Measurements from ENCODE around the gene TMEM201.

Gene TMEM201

DNA sequence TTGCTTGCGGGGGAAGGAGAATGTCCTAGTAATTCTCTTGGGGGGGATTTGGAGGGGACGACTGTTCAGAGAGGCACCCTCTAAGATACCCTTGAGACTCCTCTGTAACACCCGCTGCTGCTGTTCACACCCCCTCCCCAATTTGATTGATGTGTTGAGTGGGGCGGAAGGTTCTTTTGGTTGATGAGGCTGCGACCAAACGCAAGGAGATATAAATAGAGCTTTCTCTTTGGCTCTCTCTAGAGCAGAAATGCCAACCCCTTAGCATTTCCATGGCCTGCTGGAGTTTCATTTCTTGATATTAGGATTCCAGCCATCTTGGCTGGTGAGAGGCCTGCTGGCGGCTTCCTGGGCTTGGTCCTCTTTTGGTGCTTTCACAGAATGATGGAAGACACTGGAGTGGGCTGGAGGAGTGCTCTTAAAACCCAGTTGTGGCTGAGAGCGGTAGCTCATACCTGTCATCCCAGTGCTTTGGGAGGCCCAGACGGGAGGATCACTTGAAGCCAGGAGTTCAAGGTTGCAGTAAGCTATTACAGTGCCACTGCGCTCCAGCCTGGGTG, 64.9 kb downstream of the TMEM201 start:
- no peak for DNase-seq (ENCODE audit: low read depth in 2 of 2)

DNA sequence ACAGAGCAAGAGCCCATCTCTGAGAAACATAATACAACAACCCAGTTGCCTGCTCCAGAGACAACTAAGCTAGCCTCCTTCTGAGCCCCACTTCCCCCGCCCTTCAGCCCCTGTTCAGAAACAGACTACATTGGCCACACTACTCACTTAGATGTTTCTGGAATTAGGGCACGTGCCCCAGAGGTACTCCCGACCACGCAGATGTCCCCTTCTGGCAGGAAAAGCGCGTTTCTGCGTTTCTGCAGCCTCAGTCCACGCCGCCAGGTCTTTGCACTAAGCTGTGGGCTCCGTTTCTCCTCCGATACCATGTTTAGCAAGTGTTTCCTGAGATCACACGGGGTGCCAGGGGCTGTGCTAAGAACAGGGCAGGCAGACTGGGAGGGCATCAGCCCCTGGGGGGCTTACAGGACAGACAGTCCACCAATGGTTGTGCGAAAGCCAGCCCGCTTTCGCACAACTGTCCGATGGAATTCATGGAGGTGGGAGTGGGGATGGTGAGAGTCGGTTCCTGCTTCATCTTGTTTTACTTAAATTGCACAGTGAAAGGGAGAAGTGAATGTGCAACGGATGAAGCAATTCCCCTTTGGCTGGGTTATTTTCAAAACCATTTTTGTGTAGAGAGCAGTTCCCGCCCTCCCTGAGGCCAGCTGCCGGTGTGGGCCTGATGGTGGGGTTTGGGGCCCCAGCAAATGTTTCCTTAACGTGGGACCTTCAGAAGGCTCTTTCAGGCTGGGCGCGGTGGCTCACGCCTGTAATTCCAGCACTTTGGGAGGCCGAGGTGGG, 65.5 kb downstream of the TMEM201 start:
- no peak for DNase-seq (ENCODE audit: low read depth in 2 of 2)

DNA sequence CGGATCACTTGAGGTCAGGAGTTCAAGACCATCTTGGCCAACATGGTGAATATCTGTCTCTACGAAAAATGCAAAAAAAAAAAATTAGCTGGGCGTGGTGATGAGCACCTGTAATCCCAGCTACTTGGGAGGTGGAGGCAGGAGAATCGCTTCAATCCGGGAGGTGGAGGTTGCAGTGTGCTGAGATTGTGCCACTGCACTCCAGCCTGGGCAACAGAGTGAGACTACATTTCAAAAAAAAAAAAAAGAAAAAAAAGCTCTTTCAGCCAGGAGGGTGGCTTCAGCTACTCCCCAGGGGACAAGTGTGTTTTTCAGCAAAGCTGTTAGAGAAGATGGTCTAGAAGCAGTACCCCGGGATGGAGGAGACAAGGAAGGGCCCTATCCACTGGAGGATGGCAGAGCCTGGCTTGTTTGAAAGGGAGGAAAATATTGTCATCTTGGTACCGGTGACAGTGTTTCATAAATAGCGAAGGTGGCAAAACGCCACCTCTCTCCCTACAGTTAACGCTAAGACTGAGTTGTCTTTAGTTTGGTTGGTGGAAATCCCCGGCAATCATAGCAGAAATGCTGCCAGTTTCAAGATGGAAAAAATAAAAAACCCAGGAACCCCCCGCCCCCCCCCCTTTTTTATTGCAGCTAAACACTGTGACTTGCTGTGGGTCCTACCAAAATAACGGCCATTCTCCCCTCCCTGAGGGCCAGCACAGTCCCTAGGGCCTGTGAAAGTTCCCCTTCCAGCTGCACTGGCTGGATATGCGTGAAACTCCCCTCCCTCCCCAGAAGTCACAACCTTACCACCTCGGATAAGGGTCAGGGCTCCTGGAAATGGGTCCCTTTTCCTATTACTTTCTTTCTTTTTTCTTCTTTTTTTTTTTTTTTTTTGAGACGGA, 66.4 kb downstream of the TMEM201 start:
- no peak for DNase-seq (ENCODE audit: low read depth in 2 of 2)

DNA sequence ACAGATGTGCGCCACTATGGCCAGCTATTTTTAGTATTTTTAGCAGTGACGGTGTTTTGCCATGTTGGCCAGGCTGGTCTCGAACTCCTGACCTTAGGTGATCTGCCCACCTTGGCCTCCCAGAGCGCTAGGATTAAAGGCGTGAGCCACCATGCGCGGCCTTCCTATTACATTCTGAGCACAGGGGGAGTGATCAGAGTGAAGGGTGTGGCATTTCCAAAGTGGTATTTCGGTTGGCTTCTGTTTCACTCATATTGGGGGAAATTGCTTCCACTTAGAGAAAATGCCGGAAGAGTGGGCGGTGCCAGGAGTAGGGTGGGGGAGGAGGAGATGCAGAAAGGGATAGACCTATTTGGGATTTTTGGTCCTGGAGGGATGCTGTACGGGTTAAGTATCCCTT, 67.1 kb downstream of the TMEM201 start:
- DNase-seq (ENCODE audit: low read depth in 2 of 2) = no peak

DNA sequence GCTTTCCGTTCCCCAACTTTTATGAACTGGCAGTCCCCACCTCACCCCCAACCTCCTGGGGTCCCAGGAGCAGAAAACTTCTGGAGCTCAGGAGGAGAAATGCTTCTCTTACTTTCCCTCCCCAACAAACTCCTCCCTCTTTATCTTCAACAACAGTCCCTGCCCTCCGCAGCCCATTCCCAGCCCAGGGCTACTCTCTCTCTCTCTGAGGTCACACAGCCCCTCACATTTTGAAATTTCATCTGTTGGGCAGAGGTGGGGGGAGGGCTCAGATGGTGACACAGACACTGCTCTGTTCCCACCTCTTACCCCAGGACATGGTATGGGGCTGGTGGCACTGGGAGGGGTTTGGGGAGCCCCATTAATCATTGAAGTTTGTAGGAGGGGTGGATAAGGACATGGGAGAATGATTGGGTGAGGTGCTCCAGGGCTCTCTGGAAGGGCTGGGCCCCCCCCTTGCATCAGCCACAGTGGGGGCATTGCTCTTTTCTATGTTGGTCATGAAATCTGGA, 68.9 kb downstream of the TMEM201 start:
- no peak for DNase-seq (ENCODE audit: low read depth in 2 of 2)

DNA sequence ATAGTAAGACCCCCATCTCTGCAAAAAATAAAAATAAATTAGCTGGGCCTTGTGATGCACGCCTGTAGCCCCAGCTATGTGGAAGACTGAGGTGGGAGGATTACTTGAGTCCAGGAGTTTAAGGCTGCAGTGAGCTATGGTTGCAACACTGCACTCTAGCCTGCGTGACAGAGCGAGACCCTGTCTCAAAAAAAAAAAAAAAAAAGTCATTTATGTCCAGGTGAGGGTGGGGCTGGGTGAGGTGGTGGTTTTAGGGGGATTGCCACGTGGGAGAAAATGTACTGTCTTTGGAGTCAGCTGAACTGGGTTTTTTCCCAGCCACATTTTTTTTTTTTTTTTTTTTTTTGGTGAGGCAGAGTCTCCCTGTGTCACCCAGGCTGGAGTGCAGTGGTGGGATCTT, 69.5 kb downstream of the TMEM201 start:
- no peak for DNase-seq (ENCODE audit: low read depth in 2 of 2)

DNA sequence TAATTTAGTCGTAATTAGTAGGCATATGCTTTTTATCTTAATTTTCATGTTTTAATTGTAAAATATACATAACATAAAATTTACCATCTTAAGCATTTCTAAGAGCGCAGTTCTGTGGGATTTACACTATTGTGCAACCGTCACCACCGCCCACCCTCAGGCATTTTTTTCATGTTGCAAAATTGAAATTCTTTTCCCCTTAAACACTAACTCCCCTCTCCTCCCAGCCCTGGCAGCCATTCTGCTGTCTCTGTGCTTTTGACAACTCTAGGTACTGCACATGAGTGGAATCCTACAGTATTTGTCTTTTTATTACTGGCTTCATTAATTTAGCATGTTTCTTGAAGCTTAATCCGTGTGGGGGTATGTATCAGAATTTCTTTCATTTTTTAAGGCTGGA, 70.6 kb downstream of the TMEM201 start:
- no peak for DNase-seq (ENCODE audit: low read depth in 2 of 2)

DNA sequence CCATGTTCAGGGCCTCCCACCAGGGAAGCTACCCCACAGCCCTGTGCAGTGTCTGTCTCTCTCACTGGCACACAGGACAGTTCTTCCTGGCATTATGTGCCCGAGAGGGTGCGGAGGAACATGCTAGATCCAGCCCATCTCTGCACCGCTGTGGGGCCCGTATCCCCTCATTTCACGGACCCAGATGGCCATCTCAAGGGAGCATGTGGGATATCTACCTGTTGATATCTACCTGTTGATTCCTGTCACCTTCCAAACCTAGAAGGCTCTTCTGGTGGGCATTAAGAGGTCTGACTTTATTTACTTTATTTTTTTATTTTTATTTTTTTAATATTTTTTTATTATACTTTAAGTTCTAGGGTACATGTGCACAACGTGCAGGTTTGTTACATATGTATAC, 74.5 kb downstream of the TMEM201 start:
- DNase-seq (ENCODE audit: low read depth in 2 of 2) = no peak
